ENCODE results near the gene RAB10. TPM values are rescaled to one million over a fixed set of nuclear protein-coding genes. Genes with fewer than 3 reads are reported as not detected.
A peak's percentile ranks its signal among the peaks of the same experiment; 100 is the strongest.

RAB10 gene
- 135 TPM for total RNA-seq

DNA sequence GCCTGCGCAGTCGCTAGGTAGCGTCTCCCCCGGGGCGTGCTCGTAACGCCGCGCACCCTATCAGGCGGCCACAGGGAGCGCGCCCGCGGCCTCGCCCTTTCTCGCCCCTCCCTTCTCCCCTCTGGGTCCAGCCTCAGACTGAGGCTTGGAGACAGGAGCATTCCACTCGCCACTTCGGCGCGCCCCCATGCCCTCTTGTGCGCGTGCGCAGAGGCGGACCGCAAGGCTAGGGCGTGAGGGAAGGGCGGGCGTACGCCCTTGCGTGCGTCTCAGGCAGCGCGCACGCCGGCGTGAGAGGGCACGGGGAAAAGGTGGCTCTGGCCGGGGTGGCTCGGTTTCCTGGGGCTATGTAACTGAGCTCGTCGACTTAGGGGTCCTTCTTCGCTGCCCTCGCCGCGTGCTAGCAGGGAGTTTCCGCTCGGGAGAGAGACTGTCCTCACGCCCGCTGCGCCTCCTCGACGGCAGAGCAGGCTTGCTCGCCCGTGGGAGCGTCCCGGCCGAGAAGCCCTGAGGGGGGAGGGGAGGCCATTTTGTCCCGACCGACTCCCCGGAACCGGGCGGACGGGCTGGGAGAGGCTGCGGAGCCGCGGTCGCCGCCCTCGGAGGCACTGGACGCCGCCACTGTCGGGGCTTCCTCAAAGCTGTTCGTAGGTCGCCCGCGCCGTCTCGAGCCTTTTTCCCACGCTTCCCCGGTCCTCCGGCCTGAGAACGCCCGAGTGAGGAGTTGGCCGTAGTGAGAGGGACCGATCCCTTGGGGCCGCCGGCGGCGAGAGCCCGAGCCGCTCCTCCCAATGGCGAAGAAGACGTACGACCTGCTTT lies at the start of gene RAB10:
Gene RAB10, plus strand, starts transcription at position 267 of the 819 bp plus-strand sequence. Its CDS starts 525 bp downstream, at position 792.
- H3K4me1 ChIP-seq, result peaks cover 45% of the 10 kb centered on the region
- H3K27ac ChIP-seq, result peak within 1 kb of the TSS; percentile 95
- no peaks in the 10 kb centered on the region for H3K9me3 ChIP-seq
- no peaks in the 10 kb centered on the region for H3K27me3 ChIP-seq
- H3K4me3 ChIP-seq, result peak within 1 kb of the TSS; percentile 83 to 99
- peak; percentile 98 for DNase-seq (ENCODE audit: extremely low spot score in 2 of 2)
- TF ChIP-seq POLR2AphosphoS5 (IDR thresholded peaks at IDR 0.05; ENCODE audit: insufficient read depth in 1 of 2, low read depth in 1 of 2) (peak; percentile 95 to 99), POLR2A (IDR thresholded peaks at IDR 0.05) (peak; percentile 7 to 94)
- TF ChIP-seq, protein P1, sequence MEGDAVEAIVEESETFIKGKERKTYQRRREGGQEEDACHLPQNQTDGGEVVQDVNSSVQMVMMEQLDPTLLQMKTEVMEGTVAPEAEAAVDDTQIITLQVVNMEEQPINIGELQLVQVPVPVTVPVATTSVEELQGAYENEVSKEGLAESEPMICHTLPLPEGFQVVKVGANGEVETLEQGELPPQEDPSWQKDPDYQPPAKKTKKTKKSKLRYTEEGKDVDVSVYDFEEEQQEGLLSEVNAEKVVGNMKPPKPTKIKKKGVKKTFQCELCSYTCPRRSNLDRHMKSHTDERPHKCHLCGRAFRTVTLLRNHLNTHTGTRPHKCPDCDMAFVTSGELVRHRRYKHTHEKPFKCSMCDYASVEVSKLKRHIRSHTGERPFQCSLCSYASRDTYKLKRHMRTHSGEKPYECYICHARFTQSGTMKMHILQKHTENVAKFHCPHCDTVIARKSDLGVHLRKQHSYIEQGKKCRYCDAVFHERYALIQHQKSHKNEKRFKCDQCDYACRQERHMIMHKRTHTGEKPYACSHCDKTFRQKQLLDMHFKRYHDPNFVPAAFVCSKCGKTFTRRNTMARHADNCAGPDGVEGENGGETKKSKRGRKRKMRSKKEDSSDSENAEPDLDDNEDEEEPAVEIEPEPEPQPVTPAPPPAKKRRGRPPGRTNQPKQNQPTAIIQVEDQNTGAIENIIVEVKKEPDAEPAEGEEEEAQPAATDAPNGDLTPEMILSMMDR (IDR thresholded peaks at IDR 0.05), result no peak
- intact Hi-C loops (cut with DNase I), result no loop called here
- peaks cover 0 to 3% of the 10 kb centered on the region in 2 donors for H3K36me3 ChIP-seq

DNA sequence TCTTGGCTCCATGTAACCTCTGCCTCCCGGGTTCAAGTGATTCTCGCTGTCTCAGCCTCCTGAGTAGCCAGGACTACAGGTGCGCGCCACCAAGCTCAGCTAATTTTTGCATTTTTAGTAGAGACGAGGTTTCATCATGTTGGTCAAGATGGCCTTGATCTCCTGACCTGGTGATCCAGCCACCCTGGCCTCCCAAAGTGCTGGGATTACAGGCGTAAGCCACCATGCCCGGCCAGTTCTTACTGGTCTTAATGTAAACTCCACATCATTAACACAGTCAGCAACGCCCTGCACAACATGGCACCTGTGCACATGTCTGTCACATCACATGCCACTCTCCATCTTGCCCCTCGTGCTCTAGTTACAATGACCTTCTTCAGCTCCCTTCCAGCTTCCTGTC lies 45.8 kb upstream of the RAB10 start:
- H3K27me3 ChIP-seq, result no peaks in the 10 kb centered on the region
- H3K36me3 ChIP-seq, result no peaks in the 10 kb centered on the region
- no peaks in the 10 kb centered on the region for H3K9me3 ChIP-seq
- peaks cover 7% of the 10 kb centered on the region for H3K4me1 ChIP-seq
- intact Hi-C loops (cut with DNase I), result no loop called here
- H3K4me3 ChIP-seq, result no peak overlapping the region
- no peak overlapping the region for H3K27ac ChIP-seq
- TF ChIP-seq, protein P1 (IDR thresholded peaks at IDR 0.05), result no peak
- no peak for TF ChIP-seq POLR2AphosphoS5 (IDR thresholded peaks at IDR 0.05; ENCODE audit: insufficient read depth in 1 of 2, low read depth in 1 of 2)
- DNase-seq (ENCODE audit: extremely low spot score in 2 of 2), result no peak

DNA sequence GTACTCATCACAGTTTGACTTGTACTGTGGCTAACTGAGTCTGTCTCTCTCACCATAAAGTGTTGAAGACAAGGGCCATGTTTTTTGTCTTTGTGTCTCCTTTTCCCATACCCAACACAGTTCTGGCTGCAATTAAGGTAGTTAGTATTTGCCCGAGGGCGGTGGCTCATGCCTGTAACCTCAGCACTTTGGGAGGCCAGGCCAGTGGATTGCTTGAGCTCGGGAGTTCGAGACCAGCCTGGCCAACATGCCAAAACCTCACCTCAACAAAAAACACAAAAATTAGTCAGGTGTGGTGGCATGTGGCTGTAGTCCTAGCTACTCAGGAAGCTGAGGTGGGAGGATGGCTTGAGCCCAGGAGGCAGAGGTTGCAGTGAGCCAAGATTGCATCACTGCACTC lies 44.7 kb upstream of the RAB10 start:
- DNase-seq (ENCODE audit: extremely low spot score in 2 of 2), result no peak
- Histone ChIP-seq H3K9me3 (no peaks in the 10 kb centered on the region), H3K27me3 (no peaks in the 10 kb centered on the region), H3K36me3 (no peaks in the 10 kb centered on the region), H3K4me1 (peaks cover 7% of the 10 kb centered on the region), H3K4me3 (no peak overlapping the region), H3K27ac (no peak overlapping the region)
- intact Hi-C loops (cut with DNase I), result no loop called here
- TF ChIP-seq POLR2A (IDR thresholded peaks at IDR 0.05) (no peak), POLR2AphosphoS5 (IDR thresholded peaks at IDR 0.05; ENCODE audit: insufficient read depth in 1 of 2, low read depth in 1 of 2) (no peak)
- TF ChIP-seq, protein P1 (IDR thresholded peaks at IDR 0.05), result no peak

- intact Hi-C loops (cut with DNase I), result no loop called here
- Histone ChIP-seq H3K27ac (no peak overlapping the region), H3K4me3 (no peak overlapping the region), H3K27me3 (no peaks in the 10 kb centered on the region), H3K4me1 (peaks cover 7% of the 10 kb centered on the region), H3K9me3 (no peaks in the 10 kb centered on the region), H3K36me3 (no peaks in the 10 kb centered on the region)
- DNase-seq (ENCODE audit: extremely low spot score in 2 of 2), result no peak
- TF ChIP-seq POLR2A (IDR thresholded peaks at IDR 0.05) (no peak), POLR2AphosphoS5 (IDR thresholded peaks at IDR 0.05; ENCODE audit: insufficient read depth in 1 of 2, low read depth in 1 of 2) (no peak)
- TF ChIP-seq, protein P1 (IDR thresholded peaks at IDR 0.05), result no peak
Measured at GRCh38 chr2:25991965-25992364, 41.9 kb upstream of the RAB10 start.

DNA sequence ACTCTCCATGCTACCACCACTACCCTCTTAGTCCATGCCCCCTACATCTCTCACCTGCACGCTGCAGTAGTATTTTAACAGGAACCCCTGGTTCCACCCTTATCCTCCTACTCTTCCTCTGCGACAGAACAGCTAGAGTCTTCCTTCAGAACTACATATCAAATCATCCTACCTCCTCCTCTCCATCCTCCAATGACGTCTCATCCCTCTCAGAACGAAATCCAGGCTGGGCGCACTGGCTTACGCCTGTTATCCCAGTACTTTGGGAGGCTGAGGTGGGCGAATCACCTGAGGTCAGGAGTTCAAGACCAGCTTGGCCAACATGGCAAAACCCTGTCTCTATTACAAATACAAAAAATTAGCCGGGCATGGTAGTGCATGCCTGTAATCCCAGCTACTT lies 41.3 kb upstream of the RAB10 start:
- no peak for DNase-seq (ENCODE audit: extremely low spot score in 2 of 2)
- intact Hi-C loops (cut with DNase I), result no loop called here
- no peak overlapping the region for H3K4me3 ChIP-seq
- H3K9me3 ChIP-seq, result no peaks in the 10 kb centered on the region
- TF ChIP-seq POLR2AphosphoS5 (IDR thresholded peaks at IDR 0.05; ENCODE audit: insufficient read depth in 1 of 2, low read depth in 1 of 2) (no peak), POLR2A (IDR thresholded peaks at IDR 0.05) (no peak)
- TF ChIP-seq, protein P1 (IDR thresholded peaks at IDR 0.05), result no peak
- no peaks in the 10 kb centered on the region for H3K36me3 ChIP-seq
- H3K4me1 ChIP-seq, result peaks cover 7% of the 10 kb centered on the region
- H3K27me3 ChIP-seq, result no peaks in the 10 kb centered on the region
- H3K27ac ChIP-seq, result no peak overlapping the region
